Inflammatory macrophage (primary cell): ENCODE data around the gene TMED8.
"Not testable (repeated sequence)": the region's sequence is repeated elsewhere in the genome, so short reads cannot be mapped to it uniquely, and the experiment has no call there.

Experiments used
- DNase-seq, 2 donors: peaks; one replicate each; pipeline ENCODE4 v3.0.0-alpha.2; 2020 to 2022

TMED8 gene

GRCh38 chr14:77320238-77320935 is 56.5 kb downstream of the TMED8 start, which contains the start of gene POMT2:
POMT2 (minus strand) TSS chr14:77320883; CDS start chr14:77320681, 202 bp downstream.
- DNase-seq = peak; percentile 93 to 94

GRCh38 chr14:77319422-77319821 is 57.5 kb downstream of the TMED8 start:
- no peak for DNase-seq

GRCh38 chr14:77318756-77319155 is 58.1 kb downstream of the TMED8 start:
- not testable (repeated sequence) for DNase-seq

- no peak for DNase-seq
Observed at GRCh38 chr14:77318006-77318553, 58.8 kb downstream of the TMED8 start.

GRCh38 chr14:77316872-77317301 is 60.0 kb downstream of the TMED8 start:
- no peak for DNase-seq

GRCh38 chr14:77316195-77316505 is 60.7 kb downstream of the TMED8 start:
- DNase-seq = no peak

- DNase-seq = no peak
Observed at GRCh38 chr14:77314539-77315457, 62.1 kb downstream of the TMED8 start.

- peak; percentile 44 to 59 for DNase-seq
Observed at GRCh38 chr14:77314043-77314442, 62.9 kb downstream of the TMED8 start.

GRCh38 chr14:77313371-77313770 is 63.5 kb downstream of the TMED8 start:
- no peak for DNase-seq

GRCh38 chr14:77311217-77311616 is 65.7 kb downstream of the TMED8 start:
- no peak for DNase-seq

GRCh38 chr14:77310026-77310425 is 66.9 kb downstream of the TMED8 start:
- no peak for DNase-seq

- peak; percentile 19 to 30 for DNase-seq
Observed at GRCh38 chr14:77309131-77309530, 67.8 kb downstream of the TMED8 start.

- DNase-seq = no peak
Observed at GRCh38 chr14:77306851-77307496, 69.9 kb downstream of the TMED8 start.

GRCh38 chr14:77306416-77306815 is 70.5 kb downstream of the TMED8 start:
- peak in 1 of 2 donors; percentile 52 for DNase-seq

GRCh38 chr14:77305696-77306095 is 71.2 kb downstream of the TMED8 start:
- DNase-seq = no peak

- DNase-seq = peak; percentile 77 to 86
Observed at GRCh38 chr14:77303417-77304156, 73.3 kb downstream of the TMED8 start.

- peak in 1 of 2 donors; percentile 42 for DNase-seq
Observed at GRCh38 chr14:77302926-77303325, 74.0 kb downstream of the TMED8 start.

GRCh38 chr14:77301103-77301502 is 75.8 kb downstream of the TMED8 start:
- peak; percentile 75 to 83 for DNase-seq

GRCh38 chr14:77299771-77300170 is 77.1 kb downstream of the TMED8 start:
- no peak for DNase-seq

- no peak for DNase-seq
Observed at GRCh38 chr14:77296906-77297305, 80.0 kb downstream of the TMED8 start.

- DNase-seq = no peak
Observed at GRCh38 chr14:77296155-77296554, 80.7 kb downstream of the TMED8 start.

GRCh38 chr14:77290705-77291104 is 86.2 kb downstream of the TMED8 start:
- no peak for DNase-seq
